Memory B cell (primary cell): Measurements from ENCODE around the gene CIB4.
"Not testable (repeated sequence)": the region's sequence is repeated elsewhere in the genome, so short reads cannot be mapped to it uniquely, and the experiment has no call there.

Experiments used
- ATAC-seq: fragments of 150-1000 bp; cut with Tn5 transposase; 2 replicates; pipeline ENCODE4 v1.10.0; 2021; ENCODE audit warnings: low read depth, mild to moderate bottlenecking, moderate library complexity
- DNase-seq, 2 donors: peaks; one replicate each; pipeline ENCODE4 v3.0.0; 2022; ENCODE audit warnings: low spot score in 2 of 2
- H3K27ac Mint-ChIP-seq: one replicate; pipeline ENCODE4 v1.8.0; 2022; ENCODE audit warnings: mild to moderate bottlenecking, moderate library complexity, mixed read lengths
- H3K27me3 Mint-ChIP-seq: one replicate; pipeline ENCODE4 v1.8.0; 2022; ENCODE audit warnings: mixed read lengths
- H3K36me3 Mint-ChIP-seq: one replicate; pipeline ENCODE4 v1.8.0; 2022; ENCODE audit warnings: mild to moderate bottlenecking, mixed read lengths
- H3K4me1 Mint-ChIP-seq: one replicate; pipeline ENCODE4 v1.8.0; 2022; ENCODE audit warnings: mixed read lengths
- H3K4me3 Mint-ChIP-seq: one replicate; pipeline ENCODE4 v1.8.0; 2022; ENCODE audit warnings: mild to moderate bottlenecking, moderate library complexity, mixed read lengths
- H3K9me3 Mint-ChIP-seq: one replicate; pipeline ENCODE4 v1.8.0; 2022; ENCODE audit warnings: mixed read lengths

The CIB4 gene

DNA sequence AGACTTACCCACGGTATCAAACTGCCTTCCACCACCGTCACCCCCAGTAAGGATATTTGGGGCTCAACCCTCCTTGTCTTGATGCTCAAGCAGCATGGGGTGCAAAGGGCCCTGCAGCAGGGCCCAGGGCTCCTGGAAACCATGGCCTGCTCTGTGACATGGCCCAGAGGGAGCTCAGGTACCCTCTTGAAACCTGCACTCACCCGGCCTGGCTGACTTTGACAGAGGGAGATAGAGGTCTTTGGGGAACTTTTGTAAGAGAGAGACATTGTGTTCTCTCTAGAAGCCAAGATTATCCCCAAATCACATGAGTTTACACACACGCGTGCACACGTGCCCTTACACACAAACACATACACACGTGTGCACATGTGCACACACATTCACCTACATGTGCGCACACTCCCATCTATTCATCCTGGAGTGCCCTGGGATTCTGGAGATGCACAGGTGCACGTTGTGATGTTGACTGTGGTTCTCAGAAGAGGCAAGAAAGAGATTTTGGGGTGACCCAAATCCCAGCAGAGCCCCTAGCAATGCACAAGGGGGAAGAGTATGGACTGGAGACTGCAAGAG lies 31.7 kb upstream of the CIB4 start:
- no peak for ATAC-seq
- DNase-seq, result no peak
- H3K36me3 Mint-ChIP-seq, result no peaks in the 10 kb centered on the region
- peaks cover 19% of the 10 kb centered on the region for H3K27me3 Mint-ChIP-seq
- H3K4me1 Mint-ChIP-seq, result no peaks in the 10 kb centered on the region
- peaks cover 4% of the 10 kb centered on the region for H3K9me3 Mint-ChIP-seq
- H3K27ac Mint-ChIP-seq, result no peak overlapping the region
- H3K4me3 Mint-ChIP-seq, result no peak overlapping the region

DNA sequence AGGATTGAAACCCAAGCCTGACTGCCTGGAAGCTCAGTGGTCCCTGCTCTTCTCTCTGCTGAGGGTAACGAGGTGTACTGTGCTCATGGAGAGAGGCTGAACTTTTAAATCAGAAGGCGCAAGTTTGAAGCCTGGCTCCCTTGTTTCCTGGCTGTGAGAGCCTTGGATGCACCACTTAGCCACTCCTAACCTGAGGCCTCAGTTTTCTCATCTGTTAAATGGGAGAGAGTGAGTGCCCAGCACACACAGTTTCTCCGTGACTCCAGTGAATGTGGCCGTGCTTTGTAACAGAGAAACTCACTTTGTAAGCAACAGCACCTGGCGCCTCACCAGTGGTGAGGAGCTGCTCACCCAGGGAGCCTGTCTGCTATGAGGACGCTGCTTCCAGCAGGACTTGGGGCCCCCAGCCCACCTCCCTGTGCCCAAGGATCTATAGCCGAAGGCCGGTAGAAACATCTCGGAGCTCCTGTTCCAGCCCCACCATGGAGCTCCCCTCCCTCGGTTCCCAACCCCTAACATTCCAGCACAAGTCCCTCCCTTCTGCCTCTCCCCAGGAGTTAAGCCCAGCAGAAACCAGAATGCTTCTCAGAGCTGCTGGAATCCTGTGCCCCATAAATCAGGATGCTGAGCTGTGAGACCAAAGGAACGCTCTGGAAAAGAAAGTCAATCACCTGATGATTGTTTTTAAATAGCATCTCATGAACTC lies 31.1 kb upstream of the CIB4 start:
- no peak for DNase-seq
- no peak overlapping the region for H3K4me3 Mint-ChIP-seq
- ATAC-seq, result no peak
- H3K27me3 Mint-ChIP-seq, result peaks cover 18% of the 10 kb centered on the region
- H3K4me1 Mint-ChIP-seq, result no peaks in the 10 kb centered on the region
- no peak overlapping the region for H3K27ac Mint-ChIP-seq
- H3K9me3 Mint-ChIP-seq, result no peaks in the 10 kb centered on the region
- no peaks in the 10 kb centered on the region for H3K36me3 Mint-ChIP-seq

DNA sequence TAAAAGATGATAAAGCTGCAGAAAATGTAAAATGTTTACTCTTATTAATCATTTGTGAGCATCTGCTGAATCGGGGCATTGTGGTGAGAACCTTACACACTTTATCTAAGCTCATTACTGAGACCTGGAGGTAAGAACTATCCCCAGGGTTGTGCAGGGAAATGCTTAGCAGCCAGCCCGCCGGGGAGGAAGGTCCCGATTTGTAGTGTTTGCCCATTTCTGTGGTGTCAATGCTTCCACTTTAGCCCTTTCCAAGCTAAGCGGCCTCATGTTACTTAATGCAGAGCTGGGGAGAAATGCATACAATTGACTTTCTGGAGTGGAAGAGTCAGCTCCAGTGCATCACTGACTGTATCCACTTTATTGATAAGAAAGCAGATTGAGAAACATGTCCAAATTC lies 30.5 kb upstream of the CIB4 start:
- H3K27me3 Mint-ChIP-seq, result peaks cover 21% of the 10 kb centered on the region
- no peaks in the 10 kb centered on the region for H3K9me3 Mint-ChIP-seq
- H3K27ac Mint-ChIP-seq, result no peak overlapping the region
- peaks cover 1% of the 10 kb centered on the region for H3K36me3 Mint-ChIP-seq
- no peak overlapping the region for H3K4me3 Mint-ChIP-seq
- H3K4me1 Mint-ChIP-seq, result no peaks in the 10 kb centered on the region
- ATAC-seq, result no peak
- DNase-seq, result no peak

DNA sequence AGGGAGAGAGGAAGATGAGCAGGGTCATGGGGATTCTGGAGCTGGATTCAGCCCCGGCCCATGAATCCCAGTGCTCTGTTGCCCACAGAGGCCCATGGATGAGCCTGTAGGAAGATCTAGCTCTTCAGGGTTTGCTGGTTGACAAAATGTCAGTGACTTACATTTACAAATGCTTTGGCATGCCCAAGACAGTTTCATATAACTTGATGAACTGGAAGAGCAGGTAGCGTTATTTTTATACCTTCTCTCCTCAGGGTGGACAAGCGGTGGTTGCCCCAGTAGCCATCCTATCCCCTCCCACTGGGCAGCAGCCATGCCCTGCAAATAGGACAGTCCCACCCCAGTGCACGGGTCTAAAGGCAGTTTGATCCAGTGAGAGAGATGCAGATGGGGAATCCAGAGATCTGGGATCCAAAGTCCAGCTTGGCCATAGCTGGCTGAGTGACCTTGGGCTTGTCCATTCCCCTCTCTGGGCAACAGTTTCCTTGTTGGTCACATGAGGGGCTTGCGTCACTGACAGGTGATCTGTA lies 29.8 kb upstream of the CIB4 start:
- H3K27ac Mint-ChIP-seq, result no peak overlapping the region
- peaks cover 22% of the 10 kb centered on the region for H3K27me3 Mint-ChIP-seq
- DNase-seq, result no peak
- H3K4me1 Mint-ChIP-seq, result no peaks in the 10 kb centered on the region
- H3K36me3 Mint-ChIP-seq, result peaks cover 1% of the 10 kb centered on the region
- no peaks in the 10 kb centered on the region for H3K9me3 Mint-ChIP-seq
- no peak for ATAC-seq
- no peak overlapping the region for H3K4me3 Mint-ChIP-seq

DNA sequence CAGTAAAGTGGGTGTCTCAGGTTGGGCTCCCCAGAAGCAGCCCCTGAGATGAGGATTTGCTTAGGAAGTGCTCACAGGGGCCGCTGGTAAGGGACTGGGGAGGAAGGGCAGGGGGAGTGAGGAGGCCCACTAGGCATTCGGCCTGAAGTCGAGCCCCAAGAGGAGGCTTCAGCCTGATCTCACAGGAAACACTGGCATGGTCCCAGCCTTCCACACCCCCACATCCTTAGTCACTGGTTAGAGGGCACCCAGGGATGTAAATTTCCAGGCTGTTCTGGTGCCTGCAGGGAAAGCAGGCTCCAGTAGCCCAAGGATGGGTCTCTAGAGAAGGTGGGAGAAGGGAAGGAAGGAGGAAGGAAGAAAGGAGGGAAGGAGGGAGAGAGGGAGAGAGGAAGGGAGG lies 29.0 kb upstream of the CIB4 start:
- peaks cover 24% of the 10 kb centered on the region for H3K27me3 Mint-ChIP-seq
- peaks cover 1% of the 10 kb centered on the region for H3K36me3 Mint-ChIP-seq
- H3K4me3 Mint-ChIP-seq, result no peak overlapping the region
- DNase-seq, result no peak
- no peaks in the 10 kb centered on the region for H3K4me1 Mint-ChIP-seq
- no peak overlapping the region for H3K27ac Mint-ChIP-seq
- ATAC-seq, result no peak
- peaks cover 1% of the 10 kb centered on the region for H3K9me3 Mint-ChIP-seq

DNA sequence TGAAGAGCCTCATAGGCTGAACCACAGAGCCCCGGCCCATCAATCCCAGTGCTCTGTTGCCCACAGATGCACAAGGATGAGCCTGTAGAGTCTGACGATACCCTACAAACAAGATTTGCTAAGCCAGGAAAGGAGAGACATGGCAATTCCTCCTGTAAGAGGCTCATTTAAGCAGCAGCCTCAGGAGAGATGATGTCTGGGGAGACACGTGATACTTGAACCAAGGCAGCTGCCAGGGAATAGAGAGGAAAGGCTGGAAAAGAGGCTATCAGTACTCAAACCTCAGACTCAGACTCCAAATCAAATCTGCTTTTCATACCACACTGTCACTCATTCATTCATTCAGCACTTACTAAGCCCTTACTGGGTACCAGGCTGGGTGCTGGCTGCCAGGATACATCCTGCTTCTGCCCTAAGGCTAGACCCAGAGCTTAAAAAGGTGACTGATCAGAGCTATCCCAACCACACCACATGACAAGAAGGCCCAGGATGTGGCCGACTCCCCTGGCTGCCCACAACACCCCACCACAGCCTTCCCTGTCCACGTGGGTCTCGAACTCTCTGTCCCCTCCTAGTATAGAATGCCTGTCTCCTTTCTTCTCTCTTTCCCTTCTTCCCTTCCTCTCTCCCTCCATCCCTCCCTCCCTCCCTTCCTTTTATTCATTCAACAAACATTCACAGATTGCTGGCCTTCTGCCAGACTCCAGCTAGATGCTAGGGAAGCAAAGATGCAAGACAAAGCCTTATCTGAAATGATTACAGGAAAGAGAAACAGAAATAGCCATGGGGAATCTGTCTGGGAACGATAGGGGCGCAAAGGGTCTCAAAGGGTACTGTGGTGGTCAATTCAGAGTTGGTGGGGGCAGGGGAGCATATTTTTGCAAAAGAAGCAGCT lies 27.9 kb upstream of the CIB4 start:
- no peak for ATAC-seq
- H3K27me3 Mint-ChIP-seq, result peaks cover 24% of the 10 kb centered on the region

DNA sequence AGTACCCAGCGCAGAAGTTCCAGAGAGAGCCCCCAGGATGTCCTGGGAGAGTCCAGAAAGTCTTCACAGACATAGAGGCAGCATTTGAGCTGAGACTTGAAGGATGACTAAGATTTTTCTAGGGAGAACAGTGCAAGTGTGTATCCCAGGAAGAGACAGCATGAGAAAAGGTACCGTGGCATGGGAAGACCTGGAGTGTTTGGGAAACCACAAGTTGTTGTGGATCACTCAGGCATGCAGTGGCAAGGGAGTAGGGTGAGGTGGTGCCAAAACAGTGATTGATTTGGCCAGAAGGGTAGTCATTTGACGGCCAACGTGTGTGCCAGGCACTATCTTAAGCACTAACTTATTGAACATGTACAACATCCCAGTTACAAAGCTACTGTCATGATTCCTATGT lies 26.9 kb upstream of the CIB4 start:
- H3K4me1 Mint-ChIP-seq, result no peaks in the 10 kb centered on the region
- peaks cover 1% of the 10 kb centered on the region for H3K36me3 Mint-ChIP-seq
- no peak overlapping the region for H3K27ac Mint-ChIP-seq
- ATAC-seq, result no peak
- DNase-seq, result no peak
- H3K4me3 Mint-ChIP-seq, result no peak overlapping the region
- peaks cover 22% of the 10 kb centered on the region for H3K27me3 Mint-ChIP-seq
- H3K9me3 Mint-ChIP-seq, result peaks cover 3% of the 10 kb centered on the region

More for the DNA sequence above, 27.9 kb upstream of the CIB4 start:
- peaks cover 1% of the 10 kb centered on the region for H3K36me3 Mint-ChIP-seq
- H3K4me1 Mint-ChIP-seq, result no peaks in the 10 kb centered on the region
- H3K27ac Mint-ChIP-seq, result no peak overlapping the region
- H3K9me3 Mint-ChIP-seq, result peaks cover 1% of the 10 kb centered on the region
- no peak overlapping the region for H3K4me3 Mint-ChIP-seq
- no peak for DNase-seq

DNA sequence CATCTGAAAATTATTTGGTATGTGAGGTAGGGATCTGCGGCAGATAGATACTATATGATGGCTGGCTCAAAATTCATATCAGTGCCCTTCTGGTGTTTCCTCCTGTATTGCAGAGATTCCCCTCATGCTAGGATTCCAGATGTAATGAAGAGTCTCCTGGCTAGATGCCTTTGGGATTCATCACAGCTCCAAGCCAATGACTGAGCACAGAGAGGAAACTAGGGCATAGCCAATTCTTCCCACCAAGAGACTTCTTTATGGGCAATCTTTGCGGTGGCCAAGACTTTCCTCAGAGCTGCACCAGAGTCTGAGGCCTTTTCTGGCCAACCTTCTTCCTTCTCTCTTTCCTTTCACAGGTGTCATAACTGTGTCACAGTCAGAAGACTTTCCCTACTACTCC lies 25.5 kb upstream of the CIB4 start:
- ATAC-seq (no peak), DNase-seq (no peak)
- Mint-ChIP-seq H3K27me3 (peaks cover 21% of the 10 kb centered on the region), H3K9me3 (peaks cover 3% of the 10 kb centered on the region), H3K4me1 (no peaks in the 10 kb centered on the region), H3K27ac (no peak overlapping the region), H3K4me3 (no peak overlapping the region), H3K36me3 (peaks cover 1% of the 10 kb centered on the region)

DNA sequence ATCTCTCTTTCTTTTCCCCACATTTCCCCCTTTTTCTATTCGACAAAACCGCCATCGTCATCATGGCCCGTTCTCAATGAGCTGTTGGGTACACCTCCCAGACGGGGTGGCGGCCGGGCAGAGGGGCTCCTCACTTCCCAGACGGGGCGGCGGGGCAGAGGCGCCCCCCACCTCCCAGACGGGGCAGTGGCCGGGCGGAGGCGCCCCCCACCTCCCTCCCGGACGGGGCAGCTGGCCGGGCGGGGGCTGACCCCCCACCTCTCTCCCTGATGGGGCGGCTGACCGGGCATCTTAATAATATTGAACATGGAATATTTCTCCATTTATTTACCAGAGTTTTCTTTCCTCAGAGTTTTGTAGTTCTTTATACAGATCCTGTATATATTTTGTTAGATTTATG lies 24.1 kb upstream of the CIB4 start:
- peaks cover 19% of the 10 kb centered on the region for H3K27me3 Mint-ChIP-seq
- not testable (repeated sequence) for H3K4me1 Mint-ChIP-seq, DNase-seq, H3K9me3 Mint-ChIP-seq, H3K27ac Mint-ChIP-seq, H3K36me3 Mint-ChIP-seq, ATAC-seq, H3K4me3 Mint-ChIP-seq

DNA sequence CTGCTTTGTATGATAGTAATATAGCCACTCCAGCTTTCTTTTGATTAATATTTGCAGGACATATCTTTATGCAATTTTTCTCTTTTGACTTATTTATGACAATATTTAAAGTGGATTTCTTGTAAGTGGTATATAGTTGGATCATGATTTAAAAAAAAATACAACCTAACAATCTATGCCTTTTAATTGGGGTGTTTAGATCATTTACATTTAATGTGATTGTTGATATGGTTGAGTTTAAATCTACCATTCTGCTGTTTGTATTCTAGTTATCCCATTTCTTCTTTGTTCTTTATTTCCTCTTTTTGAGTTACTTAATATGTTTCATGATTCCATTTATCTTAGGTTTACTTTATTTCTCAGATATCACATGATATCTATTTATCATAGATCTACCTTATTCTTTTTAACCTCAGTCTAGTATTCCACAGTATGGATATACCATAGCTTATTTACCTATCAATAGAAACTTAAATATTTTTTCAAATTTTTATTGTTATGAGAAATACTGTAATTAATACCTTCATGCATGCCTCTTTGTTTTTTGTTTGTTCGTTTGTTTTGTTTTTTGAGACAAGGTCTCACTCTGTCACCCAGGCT lies 19.3 kb upstream of the CIB4 start:
- Mint-ChIP-seq H3K27ac (no peak overlapping the region), H3K9me3 (peaks cover 15% of the 10 kb centered on the region), H3K27me3 (peaks cover 3% of the 10 kb centered on the region), H3K36me3 (peaks cover 2% of the 10 kb centered on the region), H3K4me3 (no peak overlapping the region), H3K4me1 (no peaks in the 10 kb centered on the region)
- no peak for ATAC-seq
- no peak for DNase-seq

DNA sequence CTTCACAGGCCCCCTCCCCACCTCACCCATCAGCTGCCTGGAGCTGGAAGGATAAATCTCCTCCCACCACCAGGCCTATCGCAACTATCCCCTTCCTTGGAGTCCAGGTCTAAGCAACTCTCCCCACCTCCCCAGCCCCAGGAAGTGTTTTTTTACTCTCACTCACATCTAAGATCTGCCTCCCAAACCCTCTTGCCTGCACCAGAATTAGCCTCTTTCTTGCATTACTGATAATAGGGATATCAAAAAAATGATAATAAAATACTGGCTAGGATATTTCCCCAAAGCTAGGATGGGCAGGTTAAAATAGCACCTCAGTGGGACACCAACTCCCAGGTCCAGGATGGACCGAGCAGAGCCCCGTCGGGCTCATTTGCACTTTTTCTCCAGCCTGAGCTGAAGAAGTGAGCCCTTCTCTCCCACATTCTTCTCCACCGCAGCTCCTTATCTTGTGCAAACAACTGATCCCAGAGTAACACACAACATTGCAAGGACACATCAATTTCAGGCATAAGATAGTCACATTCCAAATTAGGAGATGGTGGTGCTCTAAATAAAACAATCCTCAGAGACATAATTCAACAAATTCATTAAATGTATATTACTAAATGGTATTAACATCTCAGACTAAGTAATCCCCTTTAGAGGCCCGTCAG lies 17.7 kb upstream of the CIB4 start:
- peaks cover 9% of the 10 kb centered on the region for H3K27me3 Mint-ChIP-seq
- H3K4me3 Mint-ChIP-seq, result no peak overlapping the region
- peaks cover 18% of the 10 kb centered on the region for H3K9me3 Mint-ChIP-seq
- no peak for DNase-seq
- ATAC-seq, result no peak
- H3K27ac Mint-ChIP-seq, result no peak overlapping the region
- no peaks in the 10 kb centered on the region for H3K4me1 Mint-ChIP-seq
- peaks cover 3% of the 10 kb centered on the region for H3K36me3 Mint-ChIP-seq

DNA sequence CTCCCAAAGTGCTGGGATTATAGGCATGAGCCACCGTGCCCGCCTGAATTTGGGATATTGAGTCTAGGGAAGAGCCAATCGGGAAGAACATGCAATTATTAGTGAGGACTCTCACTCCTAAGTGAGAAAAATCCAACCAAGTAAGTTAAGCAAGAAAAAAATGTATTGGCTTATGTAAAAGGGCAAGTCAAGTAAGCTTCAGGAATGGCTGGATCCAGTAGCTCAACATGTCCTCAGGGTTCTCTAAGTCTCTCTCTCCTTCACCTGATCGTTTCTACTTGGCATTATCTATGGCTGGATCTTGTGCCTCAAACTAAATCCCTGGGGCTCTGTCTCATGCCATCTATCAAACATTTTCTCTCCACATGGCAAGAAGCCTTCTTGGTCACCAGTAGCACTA lies 16.1 kb upstream of the CIB4 start:
- H3K36me3 Mint-ChIP-seq, result peaks cover 3% of the 10 kb centered on the region
- peaks cover 16% of the 10 kb centered on the region for H3K9me3 Mint-ChIP-seq
- no peaks in the 10 kb centered on the region for H3K4me1 Mint-ChIP-seq
- H3K27me3 Mint-ChIP-seq, result peaks cover 9% of the 10 kb centered on the region
- H3K27ac Mint-ChIP-seq, result no peak overlapping the region
- ATAC-seq (no peak), DNase-seq (no peak)
- no peak overlapping the region for H3K4me3 Mint-ChIP-seq

DNA sequence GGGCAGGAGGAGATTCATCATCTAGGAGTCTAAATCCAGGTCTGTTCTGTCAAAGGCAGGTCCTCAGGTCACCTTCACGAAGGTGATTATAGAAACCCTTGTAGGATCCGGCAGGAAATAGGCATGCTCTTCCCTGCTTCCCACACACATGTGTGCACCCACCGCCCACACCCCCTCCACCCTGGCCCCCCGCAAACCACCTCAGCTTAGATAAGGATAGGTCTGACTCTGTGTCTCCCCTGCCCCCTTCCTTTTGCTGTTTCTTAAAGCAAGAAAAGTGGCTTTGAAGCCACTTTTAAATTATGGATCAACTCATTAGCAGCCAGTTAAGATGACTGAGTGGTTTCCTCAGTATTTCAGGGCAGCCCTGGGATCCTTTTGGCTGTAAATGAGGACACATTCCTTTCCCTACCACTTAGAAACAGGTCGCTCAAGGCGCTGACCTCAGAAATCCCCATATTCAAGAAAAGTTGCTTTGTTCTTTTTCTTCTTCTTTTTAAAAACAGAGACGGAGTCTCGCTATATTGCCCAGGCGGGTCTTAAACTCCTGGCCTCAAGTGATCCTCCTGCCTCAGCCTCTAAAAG lies 14.5 kb upstream of the CIB4 start:
- peaks cover 11% of the 10 kb centered on the region for H3K27me3 Mint-ChIP-seq
- H3K4me3 Mint-ChIP-seq, result no peak overlapping the region
- peaks cover 2% of the 10 kb centered on the region for H3K36me3 Mint-ChIP-seq
- H3K9me3 Mint-ChIP-seq, result peaks cover 14% of the 10 kb centered on the region
- ATAC-seq (no peak), DNase-seq (no peak)
- H3K4me1 Mint-ChIP-seq, result no peaks in the 10 kb centered on the region
- no peak overlapping the region for H3K27ac Mint-ChIP-seq
